GM12801 (cell line): ENCODE results near the gene STXBP5.

Experiments
- CTCF ChIP-seq: IDR thresholded peaks from one replicate; pipeline ENCODE4 v1.5.1; 2011; ENCODE audit warnings: control low read depth; ENCODE audit not compliant: insufficient read length; ENCODE audit errors: extremely low read depth

STXBP5 gene

GRCh38 chr6:147160593-147160992 is 43.6 kb upstream of the STXBP5 start:
- TF ChIP-seq CTCF, result no peak

- TF ChIP-seq CTCF, result no peak
Observed at GRCh38 chr6:147161253-147161973, 42.8 kb upstream of the STXBP5 start.

- TF ChIP-seq CTCF, result no peak
Observed at GRCh38 chr6:147161974-147162495, 42.2 kb upstream of the STXBP5 start.

- TF ChIP-seq CTCF, result no peak
Observed at GRCh38 chr6:147164761-147165160, 39.5 kb upstream of the STXBP5 start.

GRCh38 chr6:147166360-147166944 is 37.8 kb upstream of the STXBP5 start:
- TF ChIP-seq CTCF, result no peak

- no peak for TF ChIP-seq CTCF
Observed at GRCh38 chr6:147166992-147167391, 37.2 kb upstream of the STXBP5 start.

GRCh38 chr6:147167576-147168461 is 36.4 kb upstream of the STXBP5 start:
- TF ChIP-seq CTCF, result no peak
